HG02981 (cell line): Measurements from ENCODE around the gene DRC1.

Experiments used
- ATAC-seq: cut with Tn5 transposase; IDR thresholded peaks from one replicate; pipeline ENCODE4 v1.9.1; 2021; ENCODE audit warnings: mild to moderate bottlenecking, moderate library complexity; ENCODE audit not compliant: unreplicated experiment

The DRC1 gene

DNA sequence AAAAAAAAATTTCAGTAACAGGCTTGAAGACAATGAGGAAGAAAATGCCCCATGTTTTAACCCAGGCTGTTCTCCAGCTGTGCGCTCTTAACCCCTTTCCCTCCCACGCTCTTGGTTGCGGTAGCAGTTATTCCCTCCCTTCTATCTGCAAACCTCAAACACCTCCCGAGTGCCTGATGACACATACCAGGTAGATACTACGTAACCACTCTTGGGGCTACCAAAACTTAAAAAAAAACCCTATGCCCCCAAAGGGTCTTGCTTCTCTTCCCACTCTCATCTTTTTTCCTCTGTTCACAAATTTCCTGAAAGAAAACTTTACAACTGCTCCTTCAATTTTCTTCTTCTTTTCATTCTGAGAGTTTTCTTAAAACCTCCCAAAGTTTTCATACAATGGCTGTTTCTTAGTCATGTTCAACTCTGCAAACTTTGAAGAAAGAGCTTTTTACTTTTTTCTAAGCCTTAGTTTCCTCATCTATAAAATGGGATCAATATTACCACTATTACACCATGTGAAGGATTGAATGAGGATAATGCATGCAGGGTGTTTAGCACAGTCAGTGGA lies 4.9 kb upstream of the DRC1 start:
- no peak for ATAC-seq

GRCh38 chr2:26399771-26400376 lies 1.8 kb upstream of the DRC1 start:
- ATAC-seq = no peak

DNA sequence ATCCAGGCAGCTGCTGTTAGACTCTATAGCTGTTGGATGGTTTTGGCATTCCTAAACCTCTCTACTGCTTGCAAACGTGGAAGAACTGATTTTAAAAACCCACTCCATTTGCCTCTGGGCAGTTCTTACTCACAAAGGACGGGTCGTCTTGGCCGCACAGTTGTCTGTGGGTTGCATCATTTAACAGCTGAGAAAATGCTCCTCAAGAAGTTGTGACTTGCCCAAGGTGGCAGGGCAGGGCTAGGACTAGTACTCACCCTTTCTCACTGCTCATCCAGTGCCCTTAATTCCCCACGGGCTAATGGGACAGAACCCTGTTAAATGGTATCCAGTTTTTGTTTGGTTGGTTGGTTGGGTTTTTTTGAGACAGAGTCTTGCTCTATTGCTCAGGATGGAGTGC lies 997 bp upstream of the DRC1 start:
- ATAC-seq = no peak

- ATAC-seq = no peak
Observed at GRCh38 chr2:26407526-26407925, 5.8 kb downstream of the DRC1 start.

DNA sequence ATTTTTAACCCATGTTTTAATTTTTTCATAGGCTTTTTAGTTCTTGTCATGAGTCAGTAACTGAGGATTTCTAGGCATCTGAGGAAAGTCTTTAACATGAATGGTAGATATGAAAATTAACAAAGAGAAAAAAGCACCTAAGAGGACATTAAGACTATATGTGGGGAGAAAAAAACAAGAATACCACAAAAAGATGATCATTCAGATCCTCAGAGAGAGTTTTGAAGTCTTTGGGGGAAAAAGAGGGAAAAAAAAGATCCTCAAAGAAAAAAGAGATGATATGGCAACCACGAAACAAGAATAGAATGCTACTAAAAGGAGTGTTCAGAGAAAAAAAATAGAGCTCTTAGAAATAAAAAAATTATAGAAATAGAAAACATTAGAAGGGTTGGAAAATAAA lies 8.1 kb downstream of the DRC1 start:
- no peak for ATAC-seq

DNA sequence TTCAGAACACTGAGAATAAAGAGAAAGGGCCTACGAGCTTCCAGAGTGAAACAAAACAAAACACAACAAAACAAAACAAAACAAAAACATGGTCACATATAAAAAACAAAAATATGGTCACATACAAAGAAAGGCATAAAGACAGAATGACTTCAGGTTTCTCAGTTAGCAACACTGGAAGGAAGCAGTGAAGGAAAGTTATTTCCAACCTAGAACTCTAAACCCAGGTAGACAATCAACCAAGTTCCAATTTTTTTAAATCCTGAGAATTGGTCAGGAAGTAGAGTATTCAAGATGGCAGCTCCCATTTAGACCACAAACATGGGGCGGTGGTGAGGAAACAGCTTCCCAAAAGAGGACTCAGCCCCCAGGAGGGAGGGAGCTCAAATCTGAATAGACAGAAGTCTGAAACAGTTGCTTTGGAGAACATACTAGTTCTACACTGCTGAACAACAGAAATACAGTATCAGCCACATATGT lies 9.1 kb downstream of the DRC1 start:
- ATAC-seq = no peak

- ATAC-seq = no peak
Observed at GRCh38 chr2:26411419-26411818, 9.7 kb downstream of the DRC1 start.

GRCh38 chr2:26412091-26412673 lies 10.5 kb downstream of the DRC1 start:
- ATAC-seq = no peak

- no peak for ATAC-seq
Observed at GRCh38 chr2:26414311-26414710, 12.6 kb downstream of the DRC1 start.

DNA sequence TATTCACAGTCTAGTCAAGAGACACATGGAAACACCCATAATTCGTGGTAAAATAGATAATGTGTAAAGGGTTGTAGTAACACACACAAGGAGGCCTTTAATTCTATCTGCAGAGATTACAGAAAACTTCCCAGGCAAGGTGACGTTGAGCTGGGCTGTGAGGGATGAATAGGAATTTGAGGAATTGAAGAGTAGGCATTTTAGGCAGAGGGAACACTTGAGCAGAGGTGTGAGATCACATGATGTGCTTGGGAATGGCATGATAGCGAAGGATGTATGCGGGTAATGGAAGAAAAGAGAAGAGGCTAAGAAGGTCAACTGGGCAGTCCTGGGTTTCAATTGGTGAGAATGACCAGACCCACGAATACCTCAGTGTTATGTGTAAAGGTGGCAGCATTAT lies 20.2 kb downstream of the DRC1 start:
- no peak for ATAC-seq

DNA sequence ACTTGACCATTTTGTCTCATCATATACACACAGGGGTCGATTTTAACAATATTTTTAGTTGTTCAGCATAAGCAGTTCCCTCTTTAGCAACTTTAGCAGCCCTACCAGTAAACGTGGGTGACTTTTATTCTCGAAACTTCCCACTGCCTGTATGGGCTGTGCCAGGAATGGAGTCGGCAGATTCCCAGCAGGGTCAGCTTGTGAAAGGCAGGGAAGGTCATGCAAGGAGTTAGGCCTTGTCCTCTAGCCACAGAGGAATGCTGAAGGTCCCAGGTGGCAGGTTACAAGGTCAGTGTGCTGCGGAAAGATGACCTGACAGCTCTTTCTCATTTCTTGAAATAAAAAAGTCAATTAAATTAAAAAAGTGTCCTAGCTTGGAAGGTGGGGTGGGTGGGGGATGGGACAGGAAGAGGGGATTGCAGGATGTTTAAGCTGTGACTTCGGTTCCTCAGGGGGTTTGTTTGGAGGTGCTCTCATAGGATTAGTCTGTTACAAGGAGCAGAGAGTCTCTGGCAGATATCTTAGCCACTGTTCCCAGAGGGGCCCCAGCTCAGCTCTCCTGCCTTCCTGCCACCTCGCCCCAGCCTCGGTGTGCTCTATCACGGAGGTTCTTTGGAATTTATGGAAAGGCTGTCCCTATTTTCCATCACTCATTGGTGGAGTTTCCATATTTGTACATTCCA lies 21.4 kb downstream of the DRC1 start:
- no peak for ATAC-seq

DNA sequence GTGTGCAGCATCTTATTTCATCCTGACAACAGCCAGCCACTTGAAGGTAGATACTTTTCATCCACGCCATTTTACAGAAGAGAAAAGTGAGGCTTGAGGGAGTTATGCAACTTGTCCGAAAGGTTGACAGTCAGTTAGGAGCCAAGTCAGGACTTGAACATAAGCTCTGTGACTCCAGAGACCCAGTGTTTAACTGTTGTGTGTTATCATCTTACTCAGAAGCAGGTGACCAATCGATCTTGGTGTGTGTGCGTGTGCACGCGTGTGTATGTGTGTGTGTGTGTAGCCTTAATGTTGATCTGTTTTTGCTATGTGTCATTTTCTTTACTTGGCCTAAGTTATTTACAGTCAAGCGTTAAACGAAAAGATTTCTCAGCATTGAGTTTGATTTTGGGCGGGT lies 22.0 kb downstream of the DRC1 start:
- no peak for ATAC-seq

GRCh38 chr2:26424221-26424620 lies 22.5 kb downstream of the DRC1 start:
- ATAC-seq = no peak

GRCh38 chr2:26428846-26429245 lies 27.1 kb downstream of the DRC1 start:
- ATAC-seq = no peak

GRCh38 chr2:26429779-26430578 lies 28.3 kb downstream of the DRC1 start:
- ATAC-seq = no peak

- no peak for ATAC-seq
Observed at GRCh38 chr2:26430826-26431225, 29.1 kb downstream of the DRC1 start.

DNA sequence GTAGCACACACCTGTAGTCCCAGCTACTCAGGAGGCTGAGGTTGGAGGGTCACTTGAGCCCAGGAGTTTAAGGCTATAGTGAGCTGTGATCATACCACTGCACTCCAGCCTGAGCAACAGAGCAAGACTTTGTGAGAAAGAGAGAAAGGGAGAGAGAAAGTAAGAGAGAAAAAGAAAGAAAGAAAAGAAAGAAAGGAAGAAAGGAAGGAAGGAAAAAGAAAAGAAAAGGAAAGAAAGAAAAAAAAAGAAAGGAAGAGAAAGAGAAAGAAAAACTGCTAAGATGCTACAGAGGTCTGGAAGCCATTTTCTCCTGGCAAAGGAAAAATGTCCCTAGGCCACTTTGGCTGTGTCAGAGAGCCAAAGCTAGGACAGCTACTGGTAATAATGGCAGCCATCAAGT lies 30.6 kb downstream of the DRC1 start:
- ATAC-seq = no peak

- no peak for ATAC-seq
Observed at GRCh38 chr2:26432859-26433258, 31.1 kb downstream of the DRC1 start.

DNA sequence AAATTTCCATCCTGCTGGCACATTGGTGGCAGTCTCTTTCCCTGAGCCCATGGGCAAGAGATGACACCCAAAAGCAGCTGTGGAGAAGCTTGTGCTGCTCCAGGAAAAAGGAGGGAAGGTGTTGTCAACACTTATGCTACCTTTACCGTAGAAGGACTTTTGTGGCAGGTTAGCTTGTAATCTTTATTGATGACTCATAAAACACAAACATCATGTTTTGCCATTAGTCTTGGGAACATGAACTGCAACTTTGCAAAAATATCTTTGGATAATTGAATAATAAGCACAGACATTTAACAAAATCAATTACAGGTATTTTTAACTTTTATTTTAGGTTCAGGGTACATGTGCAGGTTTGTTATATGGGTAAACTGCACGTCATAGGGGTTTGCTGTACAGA lies 33.4 kb downstream of the DRC1 start:
- no peak for ATAC-seq

DNA sequence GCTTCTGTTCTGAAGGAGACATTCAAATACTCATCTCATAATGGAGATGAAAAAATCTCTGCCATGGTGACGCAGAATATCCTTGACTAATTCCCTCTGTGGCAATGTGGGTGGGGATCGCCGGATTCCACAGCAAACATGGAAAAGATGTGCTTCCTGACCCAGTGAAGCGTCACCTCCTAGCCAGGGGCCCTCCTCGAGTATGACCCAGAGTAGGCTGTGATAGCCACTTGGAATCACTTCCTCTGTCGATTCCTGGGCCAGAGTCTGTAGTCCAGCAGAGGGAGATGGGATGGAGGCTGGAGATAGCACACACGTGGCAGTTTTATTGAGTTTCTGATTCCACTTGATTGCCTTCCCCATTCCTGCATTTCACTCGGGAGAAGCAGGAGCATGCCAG lies 36.8 kb downstream of the DRC1 start:
- no peak for ATAC-seq

DNA sequence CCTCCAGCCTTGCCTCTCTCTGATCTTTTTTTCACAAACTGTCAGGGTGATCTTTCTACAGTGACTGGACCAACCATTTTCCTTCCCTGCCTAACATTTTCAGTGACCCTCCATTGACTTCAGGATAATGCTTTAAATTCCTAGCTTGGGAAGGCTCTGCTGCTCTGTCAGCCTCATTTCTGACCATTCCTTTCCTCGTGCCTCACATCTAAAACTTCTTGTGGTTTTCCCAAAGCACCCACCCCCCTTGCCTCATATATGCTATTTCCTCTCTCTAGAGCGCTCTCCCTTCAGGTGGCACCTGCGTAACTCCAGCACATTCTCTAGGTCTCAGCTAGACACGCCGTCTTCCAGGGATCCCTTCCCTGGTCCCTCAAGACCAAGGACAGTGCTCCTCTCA lies 37.2 kb downstream of the DRC1 start:
- ATAC-seq = no peak
